Cardiac muscle cell (in vitro differentiated cells and primary cell): Measurements from ENCODE around the gene NOP56. TPM values are rescaled to one million over a fixed set of nuclear protein-coding genes. Genes with fewer than 3 reads are reported as not detected.

Experiments
- DNase-seq, 2 donors: peaks; one replicate each; pipeline versions ENCODE4 v3.0.0 to v3.0.0-alpha.2; 2010 to 2017; ENCODE audit warnings: low read depth in 1 of 2, low spot score in 1 of 2
- H3K27ac ChIP-seq: fragments of 200-600 bp; sonication (generic); 2 replicates; pipeline ENCODE4 v1.5.1; 2016
- H3K27me3 ChIP-seq: fragments of 200-600 bp; sonication (generic); 2 replicates; pipeline ENCODE4 v1.6.0; 2016; ENCODE audit warnings: control low read depth
- H3K36me3 ChIP-seq: fragments of 200-600 bp; sonication (generic); 2 replicates; pipeline ENCODE4 v1.5.1; 2016; ENCODE audit warnings: control low read depth
- H3K4me1 ChIP-seq: fragments of 200-600 bp; sonication (generic); 2 replicates; pipeline ENCODE4 v1.8.1; 2017; ENCODE audit warnings: low read depth, mild to moderate bottlenecking, mixed run types
- H3K4me3 ChIP-seq: fragments of 200-600 bp; sonication (generic); 2 replicates; pipeline ENCODE4 v1.5.1; 2016; ENCODE audit warnings: mild to moderate bottlenecking
- H3K9me3 ChIP-seq: fragments of 200-600 bp; sonication (generic); 2 replicates; pipeline ENCODE4 v1.5.1; 2017; ENCODE audit warnings: low read depth, mild to moderate bottlenecking, control low read depth
- CTCF ChIP-seq: IDR thresholded peaks from 2 replicates; pipeline ENCODE4 v1.5.1; 2012; ENCODE audit warnings: low read depth, mild to moderate bottlenecking, low read length
- polyA plus RNA-seq: library from polyadenylated mRNA; unstranded; fragments of >200 nt; fragmentation: Nextera tagmentation; extraction: Ambion mirVana; gene quantifications from 2 replicates; pipeline ENCODE4 v1.2.1, GENCODE V29; 2016
- total RNA-seq: library from RNA; depleted of rRNA; stranded (reverse); fragments of >200 nt; gene quantifications from 2 replicates; pipeline ENCODE4 v1.2.3, GENCODE V29; 2016

NOP56 gene
- total and polyA plus RNA-seq, 2 experiments from 2014 or later, result 140 to 262 TPM

DNA sequence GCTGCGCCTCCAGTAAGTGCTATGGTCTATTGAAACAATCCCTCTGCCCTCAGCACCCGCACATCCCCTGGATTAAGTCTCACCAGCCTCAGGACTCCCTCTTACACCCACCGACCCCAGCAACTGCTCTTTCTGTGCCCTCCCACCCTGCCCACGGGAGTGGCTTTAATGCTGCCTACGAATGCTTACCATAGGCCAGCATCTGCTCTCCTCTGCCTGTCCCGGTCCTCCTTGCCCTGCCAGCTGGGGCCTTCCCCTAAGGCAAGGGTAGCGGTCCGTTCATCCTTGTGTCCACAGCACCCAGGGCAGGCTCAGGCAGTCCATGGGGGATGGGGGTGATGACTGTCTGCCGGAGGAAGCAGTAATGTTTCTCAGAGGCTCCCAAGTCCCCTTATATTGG, 44.2 kb downstream of the NOP56 start:
- Histone ChIP-seq H3K4me1 (no peaks in the 10 kb centered on the region), H3K27me3 (peaks cover 76% of the 10 kb centered on the region), H3K9me3 (no peaks in the 10 kb centered on the region), H3K4me3 (no peak overlapping the region), H3K36me3 (no peaks in the 10 kb centered on the region), H3K27ac (no peak overlapping the region)
- DNase-seq, result no peak
- no peak for TF ChIP-seq CTCF

- Histone ChIP-seq H3K27me3 (peaks cover 69% of the 10 kb centered on the region), H3K4me1 (no peaks in the 10 kb centered on the region), H3K36me3 (no peaks in the 10 kb centered on the region), H3K27ac (no peak overlapping the region), H3K9me3 (no peaks in the 10 kb centered on the region), H3K4me3 (no peak overlapping the region)
- DNase-seq, result no peak
- TF ChIP-seq CTCF, result no peak
Measured at GRCh38 chr20:2697768-2698167, 45.3 kb downstream of the NOP56 start.

- Histone ChIP-seq H3K4me1 (no peaks in the 10 kb centered on the region), H3K9me3 (no peaks in the 10 kb centered on the region), H3K36me3 (no peaks in the 10 kb centered on the region), H3K27me3 (peaks cover 67% of the 10 kb centered on the region), H3K4me3 (no peak overlapping the region), H3K27ac (no peak overlapping the region)
- no peak for DNase-seq
- no peak for TF ChIP-seq CTCF
Measured at GRCh38 chr20:2698186-2698817, 45.9 kb downstream of the NOP56 start.

DNA sequence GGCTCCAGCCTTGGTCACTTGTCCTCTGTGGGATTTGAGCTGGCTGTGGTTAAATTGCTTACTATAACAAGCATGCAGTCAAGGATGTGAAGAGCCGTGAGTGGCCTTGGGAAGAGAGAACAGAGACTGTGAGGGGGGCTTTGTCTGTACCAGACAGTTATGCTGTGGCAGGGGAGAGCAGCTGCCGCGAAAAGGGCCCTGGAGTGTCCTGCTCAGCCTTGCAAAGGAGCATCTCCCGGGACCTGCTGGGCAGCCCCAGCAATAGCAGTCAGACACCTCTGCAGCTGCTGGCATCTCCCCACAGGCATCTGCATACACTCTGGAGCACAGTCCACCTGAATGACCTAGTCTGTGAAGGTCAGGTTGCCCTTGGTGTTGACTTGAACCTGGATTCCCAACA, 46.5 kb downstream of the NOP56 start:
- H3K36me3 ChIP-seq, result no peaks in the 10 kb centered on the region
- TF ChIP-seq CTCF, result no peak
- H3K27ac ChIP-seq, result no peak overlapping the region
- peaks cover 61% of the 10 kb centered on the region for H3K27me3 ChIP-seq
- H3K4me1 ChIP-seq, result no peaks in the 10 kb centered on the region
- no peak overlapping the region for H3K4me3 ChIP-seq
- H3K9me3 ChIP-seq, result no peaks in the 10 kb centered on the region
- no peak for DNase-seq

DNA sequence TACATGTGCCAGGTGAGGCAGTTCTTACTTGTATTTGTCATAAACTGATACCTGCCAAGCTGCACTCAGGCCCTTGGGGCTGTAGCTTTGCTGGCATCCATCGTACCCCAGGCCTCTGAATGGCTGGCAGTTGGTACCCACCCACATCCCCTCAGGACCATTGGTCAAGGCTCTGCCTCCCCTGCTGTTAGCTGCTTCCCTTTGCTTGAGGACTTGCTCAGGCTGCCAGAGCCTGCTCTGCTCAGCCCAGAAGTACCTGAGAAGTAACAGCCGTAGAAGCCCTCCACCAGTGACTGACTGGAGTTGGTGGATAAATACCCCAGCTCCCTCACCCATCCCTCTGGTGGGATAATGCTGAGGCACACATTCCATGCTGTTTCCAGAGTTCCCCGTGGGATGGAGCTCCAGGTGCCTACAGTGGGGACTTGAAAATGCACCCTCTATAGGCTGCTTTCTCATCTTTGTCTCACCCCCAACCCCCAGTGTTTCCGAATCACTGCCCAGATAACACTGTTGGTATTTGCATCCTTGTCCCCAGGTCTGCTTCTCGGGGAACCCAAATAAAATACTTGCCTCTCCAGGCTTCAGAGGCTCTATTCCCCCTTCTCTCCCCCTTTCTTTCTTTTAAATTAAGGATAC, 47.5 kb downstream of the NOP56 start:
- no peak for TF ChIP-seq CTCF
- Histone ChIP-seq H3K27ac (no peak overlapping the region), H3K9me3 (no peaks in the 10 kb centered on the region), H3K27me3 (peaks cover 51% of the 10 kb centered on the region), H3K36me3 (no peaks in the 10 kb centered on the region), H3K4me3 (no peak overlapping the region), H3K4me1 (no peaks in the 10 kb centered on the region)
- no peak for DNase-seq
